MM.1S (cell line): ENCODE measurements around the gene COLGALT1.

ENCODE experiments used
- EZH2 ChIP-seq: fragments of 300-600 bp; sonication (generic); optimal IDR thresholded peaks from 2 replicates; pipeline ENCODE3; 2017; ENCODE audit warnings: low read depth, mild to moderate bottlenecking, antibody characterized with exemption, low read length, mixed read lengths
- EZH2phosphoT487 ChIP-seq: fragments of 300-600 bp; sonication (generic); IDR thresholded peaks from 2 replicates; pipeline ENCODE4 v1.6.1; 2018; ENCODE audit warnings: antibody characterized with exemption, low read length
- TF ChIP-seq, protein P1 (sequence below): fragments of 300-600 bp; sonication (generic); IDR thresholded peaks from 2 replicates; pipeline ENCODE4 v1.5.1; 2016; ENCODE audit warnings: antibody characterized with exemption, low read length, mixed read lengths

DNA sequence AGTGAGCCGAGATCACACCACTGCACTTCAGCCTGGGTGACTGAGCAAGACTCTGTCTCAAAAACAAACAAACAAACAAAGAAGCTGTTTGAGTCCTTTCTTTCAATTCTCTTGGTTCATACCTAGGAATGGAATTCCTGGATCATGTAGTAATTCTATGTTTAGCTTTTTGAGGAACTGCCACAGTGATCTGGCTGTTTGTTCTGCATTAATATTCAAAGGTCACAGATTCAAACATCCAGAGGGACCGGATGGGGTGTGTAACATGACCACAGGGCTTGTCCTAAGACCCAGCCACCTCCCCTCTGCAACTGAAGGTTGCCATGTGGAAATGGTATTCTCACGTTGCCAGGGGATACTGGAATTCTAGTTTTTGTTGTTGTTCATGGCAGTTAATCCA lies 10.2 kb downstream of the COLGALT1 start:
- no peak for TF ChIP-seq EZH2
- TF ChIP-seq, protein P1, sequence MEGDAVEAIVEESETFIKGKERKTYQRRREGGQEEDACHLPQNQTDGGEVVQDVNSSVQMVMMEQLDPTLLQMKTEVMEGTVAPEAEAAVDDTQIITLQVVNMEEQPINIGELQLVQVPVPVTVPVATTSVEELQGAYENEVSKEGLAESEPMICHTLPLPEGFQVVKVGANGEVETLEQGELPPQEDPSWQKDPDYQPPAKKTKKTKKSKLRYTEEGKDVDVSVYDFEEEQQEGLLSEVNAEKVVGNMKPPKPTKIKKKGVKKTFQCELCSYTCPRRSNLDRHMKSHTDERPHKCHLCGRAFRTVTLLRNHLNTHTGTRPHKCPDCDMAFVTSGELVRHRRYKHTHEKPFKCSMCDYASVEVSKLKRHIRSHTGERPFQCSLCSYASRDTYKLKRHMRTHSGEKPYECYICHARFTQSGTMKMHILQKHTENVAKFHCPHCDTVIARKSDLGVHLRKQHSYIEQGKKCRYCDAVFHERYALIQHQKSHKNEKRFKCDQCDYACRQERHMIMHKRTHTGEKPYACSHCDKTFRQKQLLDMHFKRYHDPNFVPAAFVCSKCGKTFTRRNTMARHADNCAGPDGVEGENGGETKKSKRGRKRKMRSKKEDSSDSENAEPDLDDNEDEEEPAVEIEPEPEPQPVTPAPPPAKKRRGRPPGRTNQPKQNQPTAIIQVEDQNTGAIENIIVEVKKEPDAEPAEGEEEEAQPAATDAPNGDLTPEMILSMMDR: no peak
- TF ChIP-seq EZH2phosphoT487: no peak
